ENCODE measurements around the gene LYPD6B.

The LYPD6B gene

DNA sequence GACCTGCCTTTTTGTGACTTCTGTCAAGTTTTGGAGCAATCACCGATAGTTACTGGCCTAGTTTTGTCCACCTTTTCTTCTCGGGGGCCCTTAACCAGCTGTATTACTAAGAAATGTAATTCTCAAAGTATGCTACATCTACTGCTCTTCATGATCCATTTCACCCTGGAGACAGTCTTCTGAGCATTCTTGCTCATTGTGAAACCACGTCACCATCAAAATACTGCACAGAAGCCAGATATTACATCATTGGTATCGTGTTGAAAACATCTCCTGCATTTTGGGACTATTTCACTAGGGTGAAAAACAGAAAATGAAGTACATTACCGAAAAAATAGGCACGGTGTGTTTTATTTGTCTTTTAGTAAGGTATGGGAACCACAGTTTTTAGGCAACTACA lies 11.7 kb downstream of the LYPD6B start:
- TF ChIP-seq, protein P1, sequence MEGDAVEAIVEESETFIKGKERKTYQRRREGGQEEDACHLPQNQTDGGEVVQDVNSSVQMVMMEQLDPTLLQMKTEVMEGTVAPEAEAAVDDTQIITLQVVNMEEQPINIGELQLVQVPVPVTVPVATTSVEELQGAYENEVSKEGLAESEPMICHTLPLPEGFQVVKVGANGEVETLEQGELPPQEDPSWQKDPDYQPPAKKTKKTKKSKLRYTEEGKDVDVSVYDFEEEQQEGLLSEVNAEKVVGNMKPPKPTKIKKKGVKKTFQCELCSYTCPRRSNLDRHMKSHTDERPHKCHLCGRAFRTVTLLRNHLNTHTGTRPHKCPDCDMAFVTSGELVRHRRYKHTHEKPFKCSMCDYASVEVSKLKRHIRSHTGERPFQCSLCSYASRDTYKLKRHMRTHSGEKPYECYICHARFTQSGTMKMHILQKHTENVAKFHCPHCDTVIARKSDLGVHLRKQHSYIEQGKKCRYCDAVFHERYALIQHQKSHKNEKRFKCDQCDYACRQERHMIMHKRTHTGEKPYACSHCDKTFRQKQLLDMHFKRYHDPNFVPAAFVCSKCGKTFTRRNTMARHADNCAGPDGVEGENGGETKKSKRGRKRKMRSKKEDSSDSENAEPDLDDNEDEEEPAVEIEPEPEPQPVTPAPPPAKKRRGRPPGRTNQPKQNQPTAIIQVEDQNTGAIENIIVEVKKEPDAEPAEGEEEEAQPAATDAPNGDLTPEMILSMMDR (IDR thresholded peaks at IDR 0.05; ENCODE audit: borderline replicate concordance, insufficient read depth, low read depth, low read length) = no peak
- no peak overlapping the region for H3K4me3 ChIP-seq (ENCODE audit: low read depth, low read length)

DNA sequence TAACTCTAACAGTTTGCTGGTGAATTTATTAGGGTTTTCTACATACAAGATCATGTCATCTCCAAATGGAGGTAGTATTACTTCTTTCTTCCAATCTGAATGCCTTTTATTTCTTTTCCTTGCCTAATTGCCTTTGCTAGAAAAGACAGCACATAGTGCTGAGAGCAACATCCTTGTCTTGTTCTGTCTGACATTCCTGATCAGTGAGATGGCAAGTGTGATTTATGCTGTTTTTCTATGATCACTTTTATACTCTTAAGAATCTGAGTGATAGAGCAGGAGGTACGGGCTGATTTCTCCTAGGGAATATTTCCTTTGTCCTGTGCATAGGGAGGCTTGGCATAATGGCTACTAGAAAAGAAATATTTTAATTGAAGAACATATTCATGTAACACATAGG lies 17.3 kb downstream of the LYPD6B start:
- TF ChIP-seq, protein P1 (IDR thresholded peaks at IDR 0.05; ENCODE audit: borderline replicate concordance, insufficient read depth, low read depth, low read length) = no peak
- no peak overlapping the region for H3K4me3 ChIP-seq (ENCODE audit: low read depth, low read length)

DNA sequence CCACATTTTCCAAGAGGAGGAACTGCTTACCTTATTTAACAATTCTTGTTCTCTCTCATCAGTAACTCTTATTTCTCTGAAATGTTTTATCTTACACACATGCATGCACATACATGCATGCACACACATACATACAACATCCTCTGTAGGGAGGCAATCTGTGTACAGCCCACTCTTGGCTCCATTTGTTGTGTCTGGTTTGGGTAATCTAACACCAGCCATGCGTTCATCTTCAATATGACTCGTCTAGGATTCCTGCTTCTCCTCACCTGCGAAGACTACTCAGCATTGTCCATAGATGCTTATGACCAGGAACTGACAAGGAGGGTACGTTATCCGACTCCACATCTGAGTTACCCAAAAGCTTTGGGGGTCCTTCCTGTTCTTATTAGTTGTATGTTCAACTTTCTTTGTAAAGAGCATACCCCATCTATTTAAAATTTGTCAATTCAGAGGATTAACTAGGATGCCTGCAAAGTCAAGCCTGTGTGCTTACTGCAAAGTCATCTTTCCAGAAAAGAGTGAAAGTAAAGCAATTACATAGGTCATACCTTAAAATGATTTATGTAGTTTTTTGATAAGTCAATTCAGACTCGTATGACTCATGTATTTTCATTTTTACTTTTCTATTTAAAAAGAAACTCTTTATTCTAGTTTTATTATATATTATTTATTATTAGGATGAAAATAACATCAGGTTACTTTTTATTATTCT lies 18.2 kb downstream of the LYPD6B start:
- H3K4me3 ChIP-seq (ENCODE audit: low read depth, low read length) = no peak overlapping the region
- TF ChIP-seq, protein P1 (IDR thresholded peaks at IDR 0.05; ENCODE audit: borderline replicate concordance, insufficient read depth, low read depth, low read length) = no peak

DNA sequence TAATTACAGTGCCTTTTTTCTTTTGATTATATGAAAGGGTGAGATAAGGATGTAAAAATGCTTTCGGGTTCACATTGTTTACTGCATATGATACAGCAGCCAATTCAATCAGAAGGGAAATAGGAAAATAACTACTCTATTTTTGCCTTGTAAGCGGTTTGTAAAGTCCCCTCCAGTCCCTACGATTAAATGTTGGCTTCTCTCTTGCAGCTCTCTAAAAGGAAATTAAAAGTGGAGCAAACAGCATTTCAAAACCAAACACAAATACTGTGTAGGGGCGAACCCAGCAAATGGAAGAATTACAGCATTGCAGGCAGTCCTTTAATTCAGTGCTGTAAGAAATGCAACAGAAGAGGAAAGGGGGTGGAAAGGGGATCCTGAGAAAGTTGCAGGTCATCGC lies 18.9 kb downstream of the LYPD6B start:
- TF ChIP-seq, protein P1 (IDR thresholded peaks at IDR 0.05; ENCODE audit: borderline replicate concordance, insufficient read depth, low read depth, low read length) = no peak
- no peak overlapping the region for H3K4me3 ChIP-seq (ENCODE audit: low read depth, low read length)

DNA sequence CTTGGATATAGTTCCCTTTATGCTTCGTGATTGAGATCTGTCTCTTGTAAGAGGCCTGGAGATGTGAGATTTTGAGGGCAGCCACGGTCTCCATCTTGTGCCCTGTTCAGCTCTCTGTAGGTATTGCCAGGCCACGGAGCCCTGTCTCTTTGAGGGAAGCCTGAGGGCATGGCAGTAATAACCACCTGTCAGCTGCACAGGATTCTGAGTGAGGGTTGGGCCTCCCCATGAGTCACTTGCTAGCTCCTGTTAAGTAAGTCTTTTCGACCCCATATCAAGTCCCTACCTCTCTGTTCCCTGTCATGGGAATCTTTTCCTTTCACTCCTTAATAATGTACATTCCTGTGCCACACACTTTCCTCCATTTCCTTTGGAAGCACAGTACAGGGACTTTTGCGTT lies 20.4 kb downstream of the LYPD6B start:
- no peak overlapping the region for H3K4me3 ChIP-seq (ENCODE audit: low read depth, low read length)
- TF ChIP-seq, protein P1 (IDR thresholded peaks at IDR 0.05; ENCODE audit: borderline replicate concordance, insufficient read depth, low read depth, low read length) = no peak

DNA sequence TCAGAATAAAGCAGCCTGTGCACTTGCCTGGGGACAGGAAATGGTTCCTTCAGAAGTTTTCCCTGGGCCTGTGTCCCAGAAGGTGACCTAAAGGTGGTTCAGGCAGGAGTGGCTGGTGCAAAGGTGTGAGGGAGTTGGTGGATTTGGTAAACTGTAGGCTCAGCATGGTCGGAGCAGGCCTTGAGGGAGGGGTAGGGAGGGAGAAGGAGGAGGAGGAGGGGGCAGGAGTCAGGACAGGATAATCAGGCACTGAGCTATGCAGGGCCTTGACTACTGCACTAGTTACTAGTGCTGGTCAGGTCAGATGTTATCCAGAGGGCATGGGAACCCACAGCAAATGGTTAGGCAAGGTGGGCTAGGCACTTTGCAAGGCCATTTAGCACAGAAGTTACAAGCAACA lies 21.3 kb downstream of the LYPD6B start:
- TF ChIP-seq, protein P1 (IDR thresholded peaks at IDR 0.05; ENCODE audit: borderline replicate concordance, insufficient read depth, low read depth, low read length) = no peak
- H3K4me3 ChIP-seq (ENCODE audit: low read depth, low read length) = no peak overlapping the region

DNA sequence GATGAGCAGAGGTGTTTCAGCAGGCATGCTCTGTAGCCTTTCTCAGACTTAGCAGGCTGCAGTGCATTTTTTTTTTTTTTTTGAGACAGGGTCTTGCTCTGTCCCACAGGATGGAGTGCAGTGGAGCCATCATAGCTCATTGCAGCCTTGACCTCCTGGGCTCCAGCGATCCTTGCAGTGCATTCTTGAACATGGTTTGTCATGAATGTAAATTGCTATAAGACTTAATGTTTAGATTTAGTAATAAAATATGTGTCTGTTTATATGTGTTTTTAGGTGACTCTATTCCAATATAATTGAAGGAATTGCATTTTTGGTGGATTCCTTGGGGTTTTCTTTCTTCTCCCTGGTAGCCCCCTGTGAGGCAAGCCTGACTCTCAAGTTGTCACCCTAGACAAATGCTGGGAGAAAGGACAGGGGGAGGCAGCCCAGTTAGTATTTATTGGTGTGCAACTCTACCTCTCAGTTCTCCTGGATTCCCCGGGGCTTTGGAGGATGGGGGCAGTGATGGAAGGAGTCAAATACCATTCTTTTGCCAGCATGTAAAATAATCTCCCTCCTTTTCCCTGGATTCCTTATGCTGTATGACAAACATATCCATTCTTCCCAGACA lies 22.7 kb downstream of the LYPD6B start:
- H3K4me3 ChIP-seq (ENCODE audit: low read depth, low read length) = no peak overlapping the region
- TF ChIP-seq, protein P1 (IDR thresholded peaks at IDR 0.05; ENCODE audit: borderline replicate concordance, insufficient read depth, low read depth, low read length) = no peak
